ENCODE measurements around the gene STAT1.
A peak's percentile ranks its signal among the peaks of the same experiment; 100 is the strongest.

Gene STAT1

GRCh38 chr2:191023235-191023679 is 9.3 kb upstream of the STAT1 start:
- Histone ChIP-seq H2AFZ (ENCODE audit: low read depth, low read length) (peak overlapping the region; percentile 56), H3K9me3 (ENCODE audit: insufficient read depth, low read length, severe bottlenecking) (no peaks in the 10 kb centered on the region), H3K79me2 (ENCODE audit: insufficient read depth, low read length) (peaks cover 14% of the 10 kb centered on the region), H3K9ac (ENCODE audit: low read depth, low read length) (peak overlapping the region; percentile 99), H3K36me3 (ENCODE audit: insufficient read depth, low read length) (no peaks in the 10 kb centered on the region; the same call in 1 of the 2 replicates), H3K4me2 (ENCODE audit: insufficient read depth, low read length) (peak overlapping the region; percentile 78), H3K4me1 (ENCODE audit: insufficient read depth, low read length) (peaks cover 48% of the 10 kb centered on the region), H4K20me1 (ENCODE audit: insufficient read depth, low read length) (no peaks in the 10 kb centered on the region), H3K27me3 (ENCODE audit: insufficient read depth, low read length, poor library complexity) (no peaks in the 10 kb centered on the region), H3K4me3 (ENCODE audit: low read depth in 1 of 2, low read length in 2 of 2) (peak overlapping the region in 1 of 2 experiments; percentile 60; a peak in 2 of 4 replicates), H3K27ac (ENCODE audit: low read length) (peak overlapping the region; percentile 100)
- no peak for TF ChIP-seq EZH2 (IDR thresholded peaks at IDR 0.05; ENCODE audit: borderline replicate concordance, low read depth, low read length, severe bottlenecking)
- no peak for TF ChIP-seq CTCF (IDR thresholded peaks at IDR 0.05; ENCODE audit: borderline replicate concordance, extremely low read depth, low read length, poor library complexity, severe bottlenecking)
- ATAC-seq (ENCODE audit: insufficient read depth, low read depth): peak; percentile 75
- peak; percentile 73 for DNase-seq

- no peaks in the 10 kb centered on the region for H3K9me3 ChIP-seq (ENCODE audit: insufficient read depth, low read length, severe bottlenecking)
- H3K27ac ChIP-seq (ENCODE audit: low read length): peak overlapping the region; percentile 100
- H3K36me3 ChIP-seq (ENCODE audit: insufficient read depth, low read length): no peaks in the 10 kb centered on the region; the same call in 1 of the 2 replicates
- no peaks in the 10 kb centered on the region for H3K27me3 ChIP-seq (ENCODE audit: insufficient read depth, low read length, poor library complexity)
- no peak for TF ChIP-seq EZH2 (IDR thresholded peaks at IDR 0.05; ENCODE audit: borderline replicate concordance, low read depth, low read length, severe bottlenecking)
- no peak for TF ChIP-seq CTCF (IDR thresholded peaks at IDR 0.05; ENCODE audit: borderline replicate concordance, extremely low read depth, low read length, poor library complexity, severe bottlenecking)
- peaks cover 14% of the 10 kb centered on the region for H3K79me2 ChIP-seq (ENCODE audit: insufficient read depth, low read length)
- peak overlapping the region; percentile 81 to 89 for H3K4me3 ChIP-seq (ENCODE audit: low read depth in 1 of 2, low read length in 2 of 2)
- H3K4me2 ChIP-seq (ENCODE audit: insufficient read depth, low read length): peak overlapping the region; percentile 78
- ATAC-seq (ENCODE audit: insufficient read depth, low read depth): peak; percentile 15
- peaks cover 48% of the 10 kb centered on the region for H3K4me1 ChIP-seq (ENCODE audit: insufficient read depth, low read length)
- H2AFZ ChIP-seq (ENCODE audit: low read depth, low read length): peak overlapping the region; percentile 65
- peak; percentile 49 for DNase-seq
- H4K20me1 ChIP-seq (ENCODE audit: insufficient read depth, low read length): no peaks in the 10 kb centered on the region
- H3K9ac ChIP-seq (ENCODE audit: low read depth, low read length): peak overlapping the region; percentile 99
Measured at GRCh38 chr2:191020742-191021381, 6.9 kb upstream of the STAT1 start.

- Histone ChIP-seq H3K27me3 (ENCODE audit: insufficient read depth, low read length, poor library complexity) (no peaks in the 10 kb centered on the region), H3K4me3 (ENCODE audit: low read depth in 1 of 2, low read length in 2 of 2) (peak overlapping the region; percentile 81 to 89), H3K27ac (ENCODE audit: low read length) (peak overlapping the region; percentile 100), H3K9ac (ENCODE audit: low read depth, low read length) (peak overlapping the region; percentile 99), H3K36me3 (ENCODE audit: insufficient read depth, low read length) (no peaks in the 10 kb centered on the region; the same call in 1 of the 2 replicates), H3K4me2 (ENCODE audit: insufficient read depth, low read length) (peak overlapping the region; percentile 78), H4K20me1 (ENCODE audit: insufficient read depth, low read length) (no peaks in the 10 kb centered on the region), H3K9me3 (ENCODE audit: insufficient read depth, low read length, severe bottlenecking) (no peaks in the 10 kb centered on the region), H3K79me2 (ENCODE audit: insufficient read depth, low read length) (peaks cover 14% of the 10 kb centered on the region), H2AFZ (ENCODE audit: low read depth, low read length) (peak overlapping the region; percentile 65), H3K4me1 (ENCODE audit: insufficient read depth, low read length) (peaks cover 50% of the 10 kb centered on the region)
- ATAC-seq (ENCODE audit: insufficient read depth, low read depth) (peak; percentile 75), DNase-seq (peak; percentile 97)
- TF ChIP-seq CTCF (IDR thresholded peaks at IDR 0.05; ENCODE audit: borderline replicate concordance, extremely low read depth, low read length, poor library complexity, severe bottlenecking) (no peak), EZH2 (IDR thresholded peaks at IDR 0.05; ENCODE audit: borderline replicate concordance, low read depth, low read length, severe bottlenecking) (no peak)
Measured at GRCh38 chr2:191020221-191020741, 6.3 kb upstream of the STAT1 start.
